SIG-M5 treated with dmso at 0.1 percent for 504 hours (cell line): ENCODE results near the gene MAPT.

Source experiments
- DNase-seq: peaks from one replicate; lab custom pipeline; 2025; ENCODE audit not compliant: unreplicated experiment; lab: John Stamatoyannopoulos, UW

Gene MAPT

DNA sequence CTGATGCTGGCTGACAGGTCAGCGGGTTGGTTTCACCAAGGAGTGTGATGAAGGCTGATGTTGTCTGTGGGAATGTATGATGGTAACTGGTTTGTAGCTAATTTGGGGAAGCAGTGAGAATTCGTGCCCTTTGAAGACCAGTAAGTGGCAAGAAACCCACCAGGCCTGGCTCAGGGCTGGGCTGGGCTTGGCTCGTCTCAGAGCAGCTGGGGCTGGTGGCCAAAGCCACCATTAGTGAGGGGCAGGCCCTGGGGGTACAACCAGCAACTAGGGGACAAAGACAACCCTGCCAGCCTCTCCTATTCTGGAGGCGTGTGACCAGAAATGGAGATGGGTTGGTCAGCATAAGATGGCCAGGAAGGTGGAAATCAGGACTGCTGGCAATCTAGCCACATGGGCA, 91.7 kb downstream of the MAPT start:
- DNase-seq: no peak

DNA sequence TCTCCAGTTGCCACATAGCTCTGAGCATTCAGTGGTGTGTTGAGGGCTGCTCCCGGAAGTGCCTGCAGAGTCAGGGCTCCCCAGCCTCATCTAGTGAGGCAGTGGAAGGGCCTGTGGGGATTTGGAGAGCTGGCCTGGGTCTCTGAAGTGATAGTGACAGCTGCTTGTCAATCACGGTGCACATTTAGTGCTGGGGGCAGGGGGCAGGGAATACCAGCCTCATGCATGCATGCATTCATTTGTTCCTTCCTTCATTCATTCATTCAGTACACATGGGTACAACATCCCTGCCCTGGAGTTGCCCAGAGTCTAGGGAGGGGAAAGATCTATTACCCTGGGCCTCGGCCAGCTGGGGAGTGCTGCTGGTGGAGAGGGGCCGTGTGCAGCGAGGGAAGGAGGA, 93.4 kb downstream of the MAPT start:
- DNase-seq: no peak

DNA sequence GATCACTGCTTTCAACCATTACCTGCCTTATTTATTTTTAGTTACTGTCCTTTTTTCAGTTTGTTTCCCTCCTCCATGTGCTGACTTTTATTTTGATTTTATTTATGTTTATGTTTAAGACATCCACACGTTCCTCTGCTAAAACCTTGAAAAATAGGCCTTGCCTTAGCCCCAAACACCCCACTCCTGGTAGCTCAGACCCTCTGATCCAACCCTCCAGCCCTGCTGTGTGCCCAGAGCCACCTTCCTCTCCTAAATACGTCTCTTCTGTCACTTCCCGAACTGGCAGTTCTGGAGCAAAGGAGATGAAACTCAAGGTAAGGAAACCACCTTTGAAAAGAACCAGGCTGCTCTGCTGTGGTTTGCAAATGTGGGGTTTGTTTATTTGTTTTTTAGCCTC, 95.4 kb downstream of the MAPT start:
- no peak for DNase-seq

DNA sequence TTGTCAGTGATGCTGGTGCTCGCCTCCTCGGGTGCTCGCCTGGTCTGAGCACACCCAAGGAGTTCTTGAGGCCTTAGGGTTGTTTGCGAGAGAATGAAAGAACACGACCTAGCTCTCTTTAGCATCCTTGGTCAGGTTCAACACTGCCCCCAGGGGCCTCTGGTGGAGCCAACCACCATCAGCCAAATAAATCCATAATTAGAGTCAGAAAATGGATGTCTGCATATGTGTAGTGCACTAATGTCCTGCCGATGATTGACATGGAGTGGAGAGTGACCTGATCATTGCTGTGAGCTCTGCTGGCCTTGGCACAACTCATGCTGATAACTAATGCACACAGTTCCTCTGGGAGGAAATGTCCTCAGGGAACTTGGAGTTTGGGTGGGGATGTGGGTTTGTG, 96.5 kb downstream of the MAPT start:
- DNase-seq: no peak

DNA sequence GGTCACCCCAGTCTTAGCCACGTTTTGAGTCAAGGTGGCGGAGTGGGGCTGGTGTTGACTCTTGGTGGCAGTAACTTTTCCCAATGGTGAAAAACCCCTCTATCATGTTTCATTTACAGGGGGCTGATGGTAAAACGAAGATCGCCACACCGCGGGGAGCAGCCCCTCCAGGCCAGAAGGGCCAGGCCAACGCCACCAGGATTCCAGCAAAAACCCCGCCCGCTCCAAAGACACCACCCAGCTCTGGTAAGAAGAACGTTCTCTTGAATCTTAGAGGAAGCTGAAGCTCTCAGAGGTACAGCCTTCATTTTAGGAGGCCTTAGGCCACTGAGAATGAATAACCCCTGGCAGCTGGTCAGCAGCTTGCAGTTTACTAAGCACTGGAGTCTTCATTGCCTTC, 97.0 kb downstream of the MAPT start:
- no peak for DNase-seq

DNA sequence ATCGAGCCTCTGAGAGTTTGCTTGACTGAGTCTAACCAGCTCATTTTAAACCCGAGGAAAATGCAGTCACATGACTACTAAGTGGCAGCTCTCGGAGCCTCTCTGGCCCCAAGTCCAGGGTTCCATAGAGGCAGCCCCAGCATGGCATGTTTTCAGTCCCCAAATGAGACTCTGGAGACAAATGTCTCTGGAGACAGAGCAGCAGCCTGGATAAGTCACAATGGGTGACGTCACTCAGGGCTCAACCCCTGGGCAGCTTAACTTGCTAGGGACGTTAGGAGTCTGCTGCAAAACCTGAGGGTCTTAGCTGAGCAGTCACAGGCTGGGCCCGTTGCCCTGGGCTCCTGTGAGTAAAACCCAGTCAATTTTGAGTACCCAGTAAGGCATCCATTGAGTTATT, 97.8 kb downstream of the MAPT start:
- no peak for DNase-seq

DNA sequence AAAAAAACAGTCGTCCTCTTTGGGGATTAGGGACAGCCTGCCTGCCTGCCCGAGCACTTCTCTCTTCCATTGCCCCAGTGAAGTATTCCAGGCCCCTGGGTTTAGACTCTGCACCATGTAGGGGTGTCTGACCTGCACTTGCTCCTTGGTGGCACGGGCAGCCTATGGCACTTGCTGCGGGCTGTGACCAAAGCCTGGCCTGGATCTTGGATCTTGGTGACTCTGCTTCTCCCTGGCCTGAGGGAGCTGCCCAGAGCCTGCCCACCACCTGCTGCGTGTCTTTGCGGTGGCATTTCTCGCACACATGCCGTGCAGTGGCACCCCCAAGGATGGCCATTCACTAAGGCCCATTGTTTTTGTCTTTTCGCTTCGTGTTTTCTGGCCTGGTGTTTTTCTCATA, 98.5 kb downstream of the MAPT start:
- DNase-seq: no peak

DNA sequence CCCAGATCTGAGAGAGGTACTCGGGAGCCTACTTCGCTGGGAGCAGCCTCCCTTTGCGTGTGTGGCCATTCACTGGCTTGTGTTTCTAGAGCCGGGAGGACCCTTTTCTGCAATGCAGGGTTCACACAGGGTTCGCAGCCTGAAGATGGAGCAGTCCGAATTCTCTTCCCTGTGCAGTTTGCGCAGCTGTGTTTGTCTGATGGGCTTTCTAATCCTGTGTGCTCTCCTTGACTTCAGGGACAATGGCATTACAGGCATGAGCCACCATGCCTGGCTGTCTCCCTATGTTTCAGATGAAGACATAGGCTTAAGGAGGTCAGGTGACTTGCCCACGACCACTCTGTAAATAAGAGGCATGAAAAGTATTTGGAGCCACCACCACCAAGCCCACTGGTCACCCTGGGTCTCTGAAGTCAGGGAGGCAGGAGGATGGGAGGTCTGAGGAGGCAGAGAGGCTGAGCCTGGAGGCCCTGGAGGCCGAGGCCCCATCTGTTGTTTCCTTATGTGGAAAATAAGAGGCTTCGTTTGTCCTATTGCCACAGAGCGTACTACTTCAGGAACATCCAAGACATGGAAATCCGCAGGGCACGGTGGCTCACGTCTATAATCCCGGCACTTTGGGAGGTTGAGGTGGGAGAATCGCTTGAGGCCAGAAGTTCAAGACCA, 99.7 kb downstream of the MAPT start:
- no peak for DNase-seq

DNA sequence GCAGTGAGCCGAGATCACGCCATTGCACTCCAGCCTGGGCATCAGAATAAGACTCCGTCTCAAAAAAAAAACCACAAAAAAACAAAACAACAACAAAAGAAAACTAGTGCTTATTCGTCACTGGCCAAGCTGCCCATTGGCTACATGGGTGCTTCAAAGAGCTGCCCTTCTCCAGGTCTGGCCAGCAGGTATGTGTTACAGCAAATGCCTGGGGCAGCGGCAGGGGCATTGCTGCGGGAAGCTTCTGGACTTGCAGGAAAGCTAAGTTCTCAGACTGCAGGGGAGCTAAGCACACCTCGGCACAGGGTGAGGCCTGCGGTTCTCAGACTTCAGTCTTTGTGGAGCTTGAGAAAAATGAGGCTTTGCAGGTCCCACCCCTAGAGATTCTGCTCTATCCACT, 100.6 kb downstream of the MAPT start:
- DNase-seq: no peak

DNA sequence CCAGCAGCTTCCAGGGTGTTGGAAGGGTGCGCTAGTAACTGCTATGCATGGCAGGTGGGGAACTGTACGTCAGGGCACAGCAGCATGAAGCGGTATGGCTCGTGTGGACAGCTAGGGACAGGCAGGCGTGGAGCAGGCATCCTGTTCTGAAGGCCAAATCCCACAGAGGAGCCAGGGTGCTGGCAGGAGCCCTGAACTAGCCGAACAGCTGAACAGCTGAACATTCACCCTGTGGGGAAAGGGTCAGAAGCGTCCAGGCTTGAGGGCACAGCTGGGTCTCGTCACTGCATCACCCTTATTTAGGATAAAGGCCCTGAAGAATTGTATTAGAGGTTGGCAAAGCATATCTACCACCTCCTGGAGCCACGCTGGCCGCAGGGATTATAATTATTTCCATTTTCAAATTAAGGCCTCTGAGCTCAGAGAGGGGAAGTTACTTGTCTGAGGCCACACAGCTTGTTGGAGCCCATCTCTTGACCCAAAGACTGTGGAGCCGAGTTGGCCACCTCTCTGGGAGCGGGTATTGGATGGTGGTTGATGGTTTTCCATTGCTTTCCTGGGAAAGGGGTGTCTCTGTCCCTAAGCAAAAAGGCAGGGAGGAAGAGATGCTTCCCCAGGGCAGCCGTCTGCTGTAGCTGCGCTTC, 101.4 kb downstream of the MAPT start:
- no peak for DNase-seq

DNA sequence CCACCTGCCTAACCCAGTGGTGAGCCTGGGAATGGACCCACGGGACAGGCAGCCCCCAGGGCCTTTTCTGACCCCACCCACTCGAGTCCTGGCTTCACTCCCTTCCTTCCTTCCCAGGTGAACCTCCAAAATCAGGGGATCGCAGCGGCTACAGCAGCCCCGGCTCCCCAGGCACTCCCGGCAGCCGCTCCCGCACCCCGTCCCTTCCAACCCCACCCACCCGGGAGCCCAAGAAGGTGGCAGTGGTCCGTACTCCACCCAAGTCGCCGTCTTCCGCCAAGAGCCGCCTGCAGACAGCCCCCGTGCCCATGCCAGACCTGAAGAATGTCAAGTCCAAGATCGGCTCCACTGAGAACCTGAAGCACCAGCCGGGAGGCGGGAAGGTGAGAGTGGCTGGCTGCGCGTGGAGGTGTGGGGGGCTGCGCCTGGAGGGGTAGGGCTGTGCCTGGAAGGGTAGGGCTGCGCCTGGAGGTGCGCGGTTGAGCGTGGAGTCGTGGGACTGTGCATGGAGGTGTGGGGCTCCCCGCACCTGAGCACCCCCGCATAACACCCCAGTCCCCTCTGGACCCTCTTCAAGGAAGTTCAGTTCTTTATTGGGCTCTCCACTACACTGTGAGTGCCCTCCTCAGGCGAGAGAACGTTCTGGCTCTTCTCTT, 102.1 kb downstream of the MAPT start:
- DNase-seq: no peak

DNA sequence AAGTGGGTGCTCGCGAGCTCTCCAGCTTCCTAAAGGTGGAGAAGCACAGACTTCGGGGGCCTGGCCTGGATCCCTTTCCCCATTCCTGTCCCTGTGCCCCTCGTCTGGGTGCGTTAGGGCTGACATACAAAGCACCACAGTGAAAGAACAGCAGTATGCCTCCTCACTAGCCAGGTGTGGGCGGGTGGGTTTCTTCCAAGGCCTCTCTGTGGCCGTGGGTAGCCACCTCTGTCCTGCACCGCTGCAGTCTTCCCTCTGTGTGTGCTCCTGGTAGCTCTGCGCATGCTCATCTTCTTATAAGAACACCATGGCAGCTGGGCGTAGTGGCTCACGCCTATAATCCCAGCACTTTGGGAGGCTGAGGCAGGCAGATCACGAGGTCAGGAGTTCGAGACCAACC, 102.8 kb downstream of the MAPT start:
- no peak for DNase-seq

DNA sequence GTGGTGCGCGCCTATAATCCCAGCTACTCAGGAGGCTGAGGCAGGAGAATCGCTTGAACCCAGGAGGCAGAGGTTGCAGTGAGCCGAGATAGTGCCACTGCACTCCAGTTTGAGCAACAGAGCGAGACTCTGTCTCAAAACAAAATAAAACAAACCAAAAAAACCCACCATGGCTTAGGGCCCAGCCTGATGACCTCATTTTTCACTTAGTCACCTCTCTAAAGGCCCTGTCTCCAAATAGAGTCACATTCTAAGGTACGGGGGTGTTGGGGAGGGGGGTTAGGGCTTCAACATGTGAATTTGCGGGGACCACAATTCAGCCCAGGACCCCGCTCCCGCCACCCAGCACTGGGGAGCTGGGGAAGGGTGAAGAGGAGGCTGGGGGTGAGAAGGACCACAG, 103.3 kb downstream of the MAPT start:
- no peak for DNase-seq

DNA sequence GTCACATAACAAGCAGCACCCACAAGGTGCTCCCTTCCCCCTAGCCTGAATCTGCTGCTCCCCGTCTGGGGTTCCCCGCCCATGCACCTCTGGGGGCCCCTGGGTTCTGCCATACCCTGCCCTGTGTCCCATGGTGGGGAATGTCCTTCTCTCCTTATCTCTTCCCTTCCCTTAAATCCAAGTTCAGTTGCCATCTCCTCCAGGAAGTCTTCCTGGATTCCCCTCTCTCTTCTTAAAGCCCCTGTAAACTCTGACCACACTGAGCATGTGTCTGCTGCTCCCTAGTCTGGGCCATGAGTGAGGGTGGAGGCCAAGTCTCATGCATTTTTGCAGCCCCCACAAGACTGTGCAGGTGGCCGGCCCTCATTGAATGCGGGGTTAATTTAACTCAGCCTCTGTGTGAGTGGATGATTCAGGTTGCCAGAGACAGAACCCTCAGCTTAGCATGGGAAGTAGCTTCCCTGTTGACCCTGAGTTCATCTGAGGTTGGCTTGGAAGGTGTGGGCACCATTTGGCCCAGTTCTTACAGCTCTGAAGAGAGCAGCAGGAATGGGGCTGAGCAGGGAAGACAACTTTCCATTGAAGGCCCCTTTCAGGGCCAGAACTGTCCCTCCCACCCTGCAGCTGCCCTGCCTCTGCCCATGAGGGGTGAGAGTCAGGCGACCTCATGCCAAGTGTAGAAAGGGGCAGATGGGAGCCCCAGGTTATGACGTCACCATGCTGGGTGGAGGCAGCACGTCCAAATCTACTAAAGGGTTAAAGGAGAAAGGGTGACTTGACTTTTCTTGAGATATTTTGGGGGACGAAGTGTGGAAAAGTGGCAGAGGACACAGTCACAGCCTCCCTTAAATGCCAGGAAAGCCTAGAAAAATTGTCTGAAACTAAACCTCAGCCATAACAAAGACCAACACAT, 104.9 kb downstream of the MAPT start, which contains the start of gene STH:
STH (plus strand) TSS at position 264 of the 913 bp plus-strand sequence; CDS start at position 294, 30 bp downstream.
- no peak for DNase-seq

DNA sequence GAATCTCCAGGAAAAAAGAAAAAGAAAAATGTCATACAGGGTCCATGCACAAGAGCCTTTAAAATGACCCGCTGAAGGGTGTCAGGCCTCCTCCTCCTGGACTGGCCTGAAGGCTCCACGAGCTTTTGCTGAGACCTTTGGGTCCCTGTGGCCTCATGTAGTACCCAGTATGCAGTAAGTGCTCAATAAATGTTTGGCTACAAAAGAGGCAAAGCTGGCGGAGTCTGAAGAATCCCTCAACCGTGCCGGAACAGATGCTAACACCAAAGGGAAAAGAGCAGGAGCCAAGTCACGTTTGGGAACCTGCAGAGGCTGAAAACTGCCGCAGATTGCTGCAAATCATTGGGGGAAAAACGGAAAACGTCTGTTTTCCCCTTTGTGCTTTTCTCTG, 105.5 kb downstream of the MAPT start:
- no peak for DNase-seq

DNA sequence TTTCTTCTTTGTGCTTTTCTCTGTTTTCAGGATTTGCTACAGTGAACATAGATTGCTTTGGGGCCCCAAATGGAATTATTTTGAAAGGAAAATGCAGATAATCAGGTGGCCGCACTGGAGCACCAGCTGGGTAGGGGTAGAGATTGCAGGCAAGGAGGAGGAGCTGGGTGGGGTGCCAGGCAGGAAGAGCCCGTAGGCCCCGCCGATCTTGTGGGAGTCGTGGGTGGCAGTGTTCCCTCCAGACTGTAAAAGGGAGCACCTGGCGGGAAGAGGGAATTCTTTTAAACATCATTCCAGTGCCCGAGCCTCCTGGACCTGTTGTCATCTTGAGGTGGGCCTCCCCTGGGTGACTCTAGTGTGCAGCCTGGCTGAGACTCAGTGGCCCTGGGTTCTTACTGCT, 105.9 kb downstream of the MAPT start:
- no peak for DNase-seq

DNA sequence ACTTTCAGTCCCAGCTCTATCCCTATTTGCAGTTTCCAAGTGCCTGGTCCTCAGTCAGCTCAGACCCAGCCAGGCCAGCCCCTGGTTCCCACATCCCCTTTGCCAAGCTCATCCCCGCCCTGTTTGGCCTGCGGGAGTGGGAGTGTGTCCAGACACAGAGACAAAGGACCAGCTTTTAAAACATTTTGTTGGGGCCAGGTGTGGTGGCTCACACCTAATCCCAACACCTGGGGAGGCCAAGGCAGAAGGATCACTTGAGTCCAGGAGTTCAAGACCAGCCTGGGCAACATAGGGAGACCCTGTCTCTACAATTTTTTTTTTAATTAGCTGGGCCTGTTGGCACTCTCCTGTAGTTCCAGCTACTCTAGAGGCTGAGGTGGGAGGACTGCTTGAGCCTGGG, 106.4 kb downstream of the MAPT start:
- no peak for DNase-seq

DNA sequence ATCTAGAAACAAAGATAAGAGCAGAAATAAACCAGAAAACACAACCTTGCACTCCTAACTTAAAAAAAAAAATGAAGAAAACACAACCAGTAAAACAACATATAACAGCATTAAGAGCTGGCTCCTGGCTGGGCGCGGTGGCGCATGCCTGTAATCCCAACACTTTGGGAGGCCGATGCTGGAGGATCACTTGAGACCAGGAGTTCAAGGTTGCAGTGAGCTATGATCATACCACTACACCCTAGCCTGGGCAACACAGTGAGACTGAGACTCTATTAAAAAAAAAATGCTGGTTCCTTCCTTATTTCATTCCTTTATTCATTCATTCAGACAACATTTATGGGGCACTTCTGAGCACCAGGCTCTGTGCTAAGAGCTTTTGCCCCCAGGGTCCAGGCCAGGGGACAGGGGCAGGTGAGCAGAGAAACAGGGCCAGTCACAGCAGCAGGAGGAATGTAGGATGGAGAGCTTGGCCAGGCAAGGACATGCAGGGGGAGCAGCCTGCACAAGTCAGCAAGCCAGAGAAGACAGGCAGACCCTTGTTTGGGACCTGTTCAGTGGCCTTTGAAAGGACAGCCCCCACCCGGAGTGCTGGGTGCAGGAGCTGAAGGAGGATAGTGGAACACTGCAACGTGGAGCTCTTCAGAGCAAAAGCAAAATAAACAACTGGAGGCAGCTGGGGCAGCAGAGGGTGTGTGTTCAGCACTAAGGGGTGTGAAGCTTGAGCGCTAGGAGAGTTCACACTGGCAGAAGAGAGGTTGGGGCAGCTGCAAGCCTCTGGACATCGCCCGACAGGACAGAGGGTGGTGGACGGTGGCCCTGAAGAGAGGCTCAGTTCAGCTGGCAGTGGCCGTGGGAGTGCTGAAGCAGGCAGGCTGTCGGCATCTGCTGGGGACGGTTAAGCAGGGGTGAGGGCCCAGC, 107.3 kb downstream of the MAPT start:
- no peak for DNase-seq

DNA sequence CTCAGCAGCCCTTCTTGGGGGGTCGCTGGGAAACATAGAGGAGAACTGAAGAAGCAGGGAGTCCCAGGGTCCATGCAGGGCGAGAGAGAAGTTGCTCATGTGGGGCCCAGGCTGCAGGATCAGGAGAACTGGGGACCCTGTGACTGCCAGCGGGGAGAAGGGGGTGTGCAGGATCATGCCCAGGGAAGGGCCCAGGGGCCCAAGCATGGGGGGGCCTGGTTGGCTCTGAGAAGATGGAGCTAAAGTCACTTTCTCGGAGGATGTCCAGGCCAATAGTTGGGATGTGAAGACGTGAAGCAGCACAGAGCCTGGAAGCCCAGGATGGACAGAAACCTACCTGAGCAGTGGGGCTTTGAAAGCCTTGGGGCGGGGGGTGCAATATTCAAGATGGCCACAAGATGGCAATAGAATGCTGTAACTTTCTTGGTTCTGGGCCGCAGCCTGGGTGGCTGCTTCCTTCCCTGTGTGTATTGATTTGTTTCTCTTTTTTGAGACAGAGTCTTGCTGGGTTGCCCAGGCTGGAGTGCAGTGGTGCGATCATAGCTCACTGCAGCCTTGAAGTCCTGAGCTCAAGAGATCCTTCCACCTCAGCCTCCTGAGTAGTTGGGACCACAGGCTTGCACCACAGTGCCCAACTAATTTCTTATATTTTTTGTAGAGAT, 108.1 kb downstream of the MAPT start:
- peak; percentile 65 for DNase-seq

DNA sequence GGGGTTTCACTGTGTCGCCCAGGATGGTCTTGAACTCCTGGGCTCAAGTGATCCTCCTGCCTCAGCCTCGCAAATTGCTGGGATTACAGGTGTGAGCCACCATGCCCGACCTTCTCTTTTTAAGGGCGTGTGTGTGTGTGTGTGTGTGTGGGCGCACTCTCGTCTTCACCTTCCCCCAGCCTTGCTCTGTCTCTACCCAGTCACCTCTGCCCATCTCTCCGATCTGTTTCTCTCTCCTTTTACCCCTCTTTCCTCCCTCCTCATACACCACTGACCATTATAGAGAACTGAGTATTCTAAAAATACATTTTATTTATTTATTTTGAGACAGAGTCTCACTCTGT, 108.6 kb downstream of the MAPT start:
- no peak for DNase-seq
